HCT116 (cell line): ENCODE measurements around the gene EFHD1. TPM values are rescaled to one million over a fixed set of nuclear protein-coding genes. Genes with fewer than 3 reads are reported as not detected.

Source experiments
- ATAC-seq: fragments of 200-7000 bp; cut with Tn5 transposase; 2 replicates; pipeline ENCODE4 v1.9.1; 2020; ENCODE audit warnings: mild to moderate bottlenecking, moderate library complexity
- BruUV-seq: library from RNA; stranded (reverse); fragments of 400-500 nt; replicated peaks from 2 replicates; lab custom pipeline; 2021; lab: Mats Ljungman, UMichigan
- CTCF ChIA-PET: fragments of 300-600 bp; sonication (Branson Sonifier 250); formaldehyde crosslinking; loops from one replicate; lab custom pipeline; 2021; ENCODE audit warnings: antibody characterized with exemption; lab: Charles Lee
- POLR2A ChIA-PET: fragments of 300-600, 350-600 bp; sonication (Branson Sonifier 250); formaldehyde crosslinking; loops from one replicate; lab custom pipeline; 2021; ENCODE audit warnings: antibody characterized with exemption; lab: Charles Lee
- RAD21 ChIA-PET, 2 experiments: fragments of 300-600 bp; sonication (Branson Sonifier 250); formaldehyde crosslinking; loops; one replicate each; lab custom pipeline; 2023; ENCODE audit warnings: low total read pairs in 2 of 2; ENCODE audit not compliant: uncharacterized antibody in 2 of 2, unreplicated experiment in 2 of 2, low non-redundant PET in 1 of 2; lab: Charles Lee
- DNase-seq: peaks from one replicate; pipeline ENCODE4 v3.0.0-alpha.2; 2010; ENCODE audit warnings: low read depth, low spot score
- H2AFZ ChIP-seq: fragments of 200-600 bp; shearing (Covaris generic), sonication (generic); 2 replicates; pipeline ENCODE4 v1.6.1; 2017; ENCODE audit warnings: low read depth, mixed run types, mixed read lengths, antibody characterized with exemption, low read length; ENCODE audit not compliant: poor library complexity, severe bottlenecking
- H3K27ac ChIP-seq: 2 replicates; pipeline ENCODE4 v1.5.1; 2012; ENCODE audit warnings: low read depth, low read length
- H3K27me3 ChIP-seq: fragments of 200-600 bp; sonication (generic); 2 replicates; pipeline ENCODE4 v1.6.1; 2016; ENCODE audit warnings: mixed run types, low read length, mixed read lengths; ENCODE audit not compliant: insufficient read depth
- H3K36me3 ChIP-seq, 2 experiments: fragments of 200-500 bp in 1 of 2; fragments of 200-600 bp in 1 of 2; sonication (Bioruptor generic) in 1 of 2; sonication (generic) in 1 of 2; 2 replicates each; pipeline versions ENCODE4 v1.5.1 to v1.6.1; 2014 to 2016; ENCODE audit warnings: low read length in 2 of 2, inconsistent platforms in 1 of 2, mixed read lengths in 1 of 2, mixed run types in 1 of 2; ENCODE audit not compliant: insufficient read depth in 2 of 2, control insufficient read depth in 1 of 2
- H3K4me1 ChIP-seq, 2 experiments: fragments of 200-600 bp in 1 of 2; sonication (generic) in 1 of 2; 2 replicates each; pipeline versions ENCODE4 v1.5.1 to v1.6.1; 2012 to 2017; ENCODE audit warnings: low read length in 2 of 2, inconsistent platforms in 1 of 2, mild to moderate bottlenecking in 1 of 2, mixed read lengths in 1 of 2, mixed run types in 1 of 2, moderate library complexity in 1 of 2; ENCODE audit not compliant: insufficient read depth in 2 of 2, control insufficient read depth in 1 of 2
- H3K4me2 ChIP-seq: fragments of 200-600 bp; sonication (generic); 2 replicates; pipeline ENCODE4 v1.6.1; 2017; ENCODE audit warnings: mixed run types, low read length, mixed read lengths
- H3K4me3 ChIP-seq, 2 experiments: fragments of 200-600 bp in 1 of 2; sonication (generic) in 1 of 2; replicated peaks in 1 of 2; 2 replicates each; pipeline ENCODE4 v1.5.1; 2011 to 2016; ENCODE audit warnings: low read length in 2 of 2, control low read depth in 1 of 2, low read depth in 1 of 2, mild to moderate bottlenecking in 1 of 2, mixed read lengths in 1 of 2, mixed run types in 1 of 2
- H3K79me2 ChIP-seq: fragments of 200-600 bp; sonication (generic); 2 replicates; pipeline ENCODE4 v1.6.1; 2017; ENCODE audit warnings: mild to moderate bottlenecking, mixed run types, low read length, moderate library complexity, mixed read lengths; ENCODE audit not compliant: insufficient read depth
- H3K9ac ChIP-seq: fragments of 200-600 bp; sonication (generic); 2 replicates; pipeline ENCODE4 v1.6.1; 2016; ENCODE audit warnings: low read length, mixed read lengths
- H3K9me2 ChIP-seq: fragments of 200-600 bp; sonication (generic), shearing (Covaris generic); 2 replicates; pipeline ENCODE4 v1.6.1; 2017; ENCODE audit warnings: mixed run types, mild to moderate bottlenecking, moderate library complexity; ENCODE audit not compliant: insufficient read depth
- H3K9me3 ChIP-seq, 2 experiments: fragments of 200-500 bp in 1 of 2; fragments of 200-600 bp in 1 of 2; sonication (Bioruptor generic) in 1 of 2; sonication (generic) in 1 of 2; 2 replicates each; pipeline ENCODE4 v1.6.1; 2014 to 2017; ENCODE audit warnings: low read length in 2 of 2, mixed read lengths in 2 of 2, inconsistent platforms in 1 of 2, low read depth in 1 of 2, mild to moderate bottlenecking in 1 of 2, mixed run types in 1 of 2, moderate library complexity in 1 of 2; ENCODE audit not compliant: control insufficient read depth in 1 of 2, insufficient read depth in 1 of 2
- H4K20me1 ChIP-seq: fragments of 200-600 bp; sonication (generic), shearing (Covaris generic); 2 replicates; pipeline ENCODE4 v1.6.1; 2017; ENCODE audit warnings: mixed run types, mild to moderate bottlenecking, moderate library complexity; ENCODE audit not compliant: insufficient read depth
- ATF3 ChIP-seq: IDR thresholded peaks from 2 replicates; pipeline ENCODE4 v1.6.1; 2012
- CBX3 ChIP-seq: IDR thresholded peaks from 2 replicates; pipeline ENCODE4 v1.6.1; 2012; ENCODE audit warnings: low read depth
- CEBPB ChIP-seq: IDR thresholded peaks from 2 replicates; pipeline ENCODE4 v1.6.1; 2012; ENCODE audit warnings: low read depth
- CTCF ChIP-seq, 3 experiments: fragments of 200-600 bp in 1 of 3; sonication (generic) in 1 of 3; IDR thresholded peaks in 2 of 3; conservative IDR thresholded peaks in 1 of 3; 2 replicates each; pipeline ENCODE4 v1.5.1; 2012 to 2017; ENCODE audit warnings: low read depth in 2 of 3, low read length in 2 of 3, antibody characterized with exemption in 1 of 3, borderline replicate concordance in 1 of 3, control low read depth in 1 of 3, mild to moderate bottlenecking in 1 of 3, mixed read lengths in 1 of 3, mixed run types in 1 of 3, moderate library complexity in 1 of 3; ENCODE audit not compliant: insufficient read depth in 1 of 3
- EGR1 ChIP-seq: IDR thresholded peaks from 2 replicates; pipeline ENCODE4 v1.6.1; 2012; ENCODE audit warnings: low read depth
- EZH2 ChIP-seq: fragments of 200-600 bp; sonication (generic); IDR thresholded peaks from 2 replicates; pipeline ENCODE4 v1.6.1; 2017; ENCODE audit warnings: antibody characterized with exemption, mixed run types
- EZH2phosphoT487 ChIP-seq: fragments of 200-600 bp; IDR thresholded peaks from 2 replicates; pipeline ENCODE4 v1.6.1; 2018; ENCODE audit warnings: antibody characterized with exemption, borderline replicate concordance
- FOSL1 ChIP-seq: IDR thresholded peaks from 2 replicates; pipeline ENCODE4 v1.6.1; 2012; ENCODE audit warnings: low read depth
- JUND ChIP-seq: IDR thresholded peaks from 2 replicates; pipeline ENCODE4 v1.6.1; 2012
- MAX ChIP-seq: IDR thresholded peaks from 2 replicates; pipeline ENCODE4 v1.6.1; 2012
- POLR2A ChIP-seq: IDR thresholded peaks from 2 replicates; pipeline ENCODE4 v1.7.0; 2011; ENCODE audit warnings: borderline replicate concordance; ENCODE audit not compliant: insufficient read depth, insufficient read length; ENCODE audit errors: extremely low read depth
- POLR2AphosphoS5 ChIP-seq: IDR thresholded peaks from 2 replicates; pipeline ENCODE4 v1.6.1; 2011; ENCODE audit warnings: mild to moderate bottlenecking, low read depth, low read length, moderate library complexity
- REST ChIP-seq: IDR thresholded peaks from 2 replicates; pipeline ENCODE4 v1.6.1; 2012; ENCODE audit warnings: low read depth
- SP1 ChIP-seq: IDR thresholded peaks from 2 replicates; pipeline ENCODE4 v1.6.1; 2012; ENCODE audit warnings: low read depth
- SRF ChIP-seq: IDR thresholded peaks from 2 replicates; pipeline ENCODE4 v1.6.1; 2012; ENCODE audit warnings: low read depth
- TCF7L2 ChIP-seq: IDR thresholded peaks from 2 replicates; pipeline ENCODE4 v1.7.0; 2011; ENCODE audit warnings: borderline replicate concordance, inconsistent platforms; ENCODE audit not compliant: insufficient read depth, insufficient read length; ENCODE audit errors: extremely low read depth
- ZFX ChIP-seq: fragments of 450-650 bp; IDR thresholded peaks from 2 replicates; pipeline ENCODE4 v1.6.1; 2017
- ZNF274 ChIP-seq: fragments of 200-500 bp; sonication (Bioruptor generic); IDR thresholded peaks from 2 replicates; pipeline ENCODE4 v1.6.1; 2014; ENCODE audit warnings: mild to moderate bottlenecking, low read depth, low read length, inconsistent platforms
- intact Hi-C: fragments of 100-400 bp; cut with micrococcal nuclease; formaldehyde crosslinking; loops from 2 replicates; pipeline ENCODE4 v1.10.0; 2022
- total RNA-seq: library from RNA; stranded (reverse); gene quantifications from one replicate; pipeline ENCODE4 v1.2.1, GENCODE V29; 2021; ENCODE audit not compliant: unreplicated experiment

Gene EFHD1
- total RNA-seq, 1 experiment from 2014 or later, result 0.52 TPM

GRCh38 chr2:232637866-232638583 lies 4.6 kb downstream of the EFHD1 start:
- ATAC-seq (no peak), DNase-seq (no peak)
- CTCF ChIA-PET, result no interaction called here
- POLR2A ChIA-PET, result no interaction called here
- no TSS peak for BruUV-seq
- no peak overlapping the region for H2AFZ ChIP-seq
- no peaks in the 10 kb centered on the region for H3K27me3 ChIP-seq
- TF ChIP-seq POLR2A (no peak), SP1 (no peak), JUND (no peak), REST (no peak), POLR2AphosphoS5 (no peak), ZNF274 (no peak), TCF7L2 (no peak), EZH2phosphoT487 (no peak), CEBPB (no peak), EZH2 (no peak), CBX3 (no peak), SRF (no peak), ATF3 (no peak), ZFX (no peak), MAX (no peak), CTCF (IDR thresholded peaks at IDR 0.05 in 2 of 3, conservative IDR thresholded peaks at IDR 0.05 in 1 of 3; ENCODE audit: borderline replicate concordance in 1 of 3, insufficient read depth in 1 of 3, low read depth in 2 of 3, low read length in 2 of 3) (no peak), FOSL1 (no peak), EGR1 (no peak)
- no peaks in the 10 kb centered on the region for H3K79me2 ChIP-seq
- intact Hi-C loops, result no loop called here
- peaks cover 0 to 5% of the 10 kb centered on the region in 2 experiments; a peak in 1 of 4 replicates for H3K4me1 ChIP-seq
- no peak overlapping the region for H3K4me3 ChIP-seq
- H3K27ac ChIP-seq, result no peak overlapping the region
- no peaks in the 10 kb centered on the region for H3K9me3 ChIP-seq
- H3K36me3 ChIP-seq, result no peaks in the 10 kb centered on the region
- H3K9me2 ChIP-seq, result no peaks in the 10 kb centered on the region
- RAD21 ChIA-PET, result no interaction called here
- no peak overlapping the region for H3K4me2 ChIP-seq
- no peak overlapping the region for H3K9ac ChIP-seq
- H4K20me1 ChIP-seq, result no peaks in the 10 kb centered on the region
